Astrocyte (in vitro differentiated cells and primary cell): ENCODE data around the gene NOL4L. TPM values are rescaled to one million over a fixed set of nuclear protein-coding genes. Genes with fewer than 3 reads are reported as not detected.

ENCODE experiments used
- DNase-seq: peaks from one replicate; pipeline ENCODE4 v3.0.0-alpha.2; 2010; ENCODE audit warnings: low read depth
- FAIRE-seq: peaks from 2 replicates; lab custom pipeline; 2011; peaks lifted over from hg19 to GRCh38; lab: Jason Lieb, UNC
- H2AFZ ChIP-seq: 2 replicates; pipeline ENCODE4 v1.6.0; 2012; ENCODE audit warnings: low read depth, low read length, inconsistent platforms
- H3K27ac ChIP-seq: 2 replicates; pipeline ENCODE4 v1.5.1; 2011; ENCODE audit warnings: low read depth, low read length, inconsistent platforms
- H3K27me3 ChIP-seq: 2 replicates; pipeline ENCODE4 v1.6.0; 2011; ENCODE audit warnings: low read length, inconsistent platforms; ENCODE audit not compliant: insufficient read depth
- H3K36me3 ChIP-seq: 2 replicates; pipeline ENCODE4 v1.5.1; 2011; ENCODE audit warnings: low read length, inconsistent platforms; ENCODE audit not compliant: insufficient read depth
- H3K4me1 ChIP-seq: 2 replicates; pipeline ENCODE4 v1.5.1; 2011; ENCODE audit warnings: low read length, inconsistent platforms; ENCODE audit not compliant: insufficient read depth
- H3K4me2 ChIP-seq: 2 replicates; pipeline ENCODE4 v1.6.0; 2012; ENCODE audit warnings: low read length, inconsistent platforms
- H3K4me3 ChIP-seq: 2 replicates; pipeline ENCODE4 v1.5.1; 2011; ENCODE audit warnings: low read depth, mild to moderate bottlenecking, low read length, inconsistent platforms; ENCODE audit not compliant: insufficient read depth
- H3K79me2 ChIP-seq: 2 replicates; pipeline ENCODE4 v1.6.0; 2012; ENCODE audit warnings: mild to moderate bottlenecking, low read length, inconsistent platforms; ENCODE audit not compliant: insufficient read depth
- H3K9ac ChIP-seq: 2 replicates; pipeline ENCODE4 v1.6.0; 2012; ENCODE audit warnings: mild to moderate bottlenecking, low read length, inconsistent platforms
- H3K9me3 ChIP-seq: 2 replicates; pipeline ENCODE4 v1.5.1; 2012; ENCODE audit warnings: low read depth, mild to moderate bottlenecking, low read length, inconsistent platforms; ENCODE audit not compliant: insufficient read depth
- H4K20me1 ChIP-seq: 2 replicates; pipeline ENCODE4 v1.6.0; 2012; ENCODE audit warnings: low read length, inconsistent platforms; ENCODE audit not compliant: insufficient read depth
- H3K27ac Mint-ChIP-seq: one replicate; pipeline ENCODE4 v1.8.0; 2021; ENCODE audit warnings: mild to moderate bottlenecking, mixed read lengths; ENCODE audit not compliant: unreplicated experiment
- H3K27me3 Mint-ChIP-seq: one replicate; pipeline ENCODE4 v1.8.0; 2021; ENCODE audit warnings: low read depth, mixed read lengths; ENCODE audit not compliant: unreplicated experiment
- H3K36me3 Mint-ChIP-seq: one replicate; pipeline ENCODE4 v1.8.0; 2021; ENCODE audit warnings: low read depth, mixed read lengths; ENCODE audit not compliant: unreplicated experiment
- H3K4me1 Mint-ChIP-seq: one replicate; pipeline ENCODE4 v1.8.0; 2021; ENCODE audit warnings: low read depth, mixed read lengths; ENCODE audit not compliant: unreplicated experiment
- H3K4me3 Mint-ChIP-seq: one replicate; pipeline ENCODE4 v1.8.0; 2021; ENCODE audit warnings: mild to moderate bottlenecking, moderate library complexity, mixed read lengths; ENCODE audit not compliant: unreplicated experiment
- H3K9me3 Mint-ChIP-seq: one replicate; pipeline ENCODE4 v1.8.0; 2021; ENCODE audit warnings: mild to moderate bottlenecking, mixed read lengths; ENCODE audit not compliant: unreplicated experiment
- CTCF ChIP-seq: IDR thresholded peaks from 2 replicates; pipeline ENCODE4 v1.5.1; 2011; ENCODE audit warnings: low read depth, mild to moderate bottlenecking, inconsistent platforms, low read length, moderate library complexity; ENCODE audit not compliant: insufficient read depth
- EZH2 ChIP-seq: IDR thresholded peaks from 2 replicates; pipeline ENCODE4 v1.6.1; 2012; ENCODE audit warnings: mild to moderate bottlenecking, low read length, inconsistent platforms; ENCODE audit not compliant: insufficient read depth
- total RNA-seq: library from RNA; stranded (reverse); gene quantifications from 2 replicates; pipeline ENCODE4 v1.2.1, GENCODE V29; 2021

NOL4L gene
- total RNA-seq, 1 donor from 2014 or later: 35.5 TPM

GRCh38 chr20:32535316-32535952 is 49.7 kb downstream of the NOL4L start:
- Histone ChIP-seq H3K36me3 (no peaks in the 10 kb centered on the region), H3K4me1 (peaks cover 4% of the 10 kb centered on the region), H3K27ac (no peak overlapping the region), H2AFZ (no peak overlapping the region), H3K79me2 (no peaks in the 10 kb centered on the region), H4K20me1 (peaks cover 6% of the 10 kb centered on the region), H3K4me3 (no peak overlapping the region), H3K4me2 (peak overlapping the region; percentile 84), H3K27me3 (peaks cover 4% of the 10 kb centered on the region), H3K9ac (no peak overlapping the region), H3K9me3 (no peaks in the 10 kb centered on the region)
- Mint-ChIP-seq H3K4me1 (peaks cover 16% of the 10 kb centered on the region), H3K27me3 (peaks cover 9% of the 10 kb centered on the region), H3K36me3 (peaks cover 6% of the 10 kb centered on the region), H3K27ac (peak overlapping the region; percentile 1), H3K9me3 (no peaks in the 10 kb centered on the region), H3K4me3 (peak overlapping the region; percentile 51)
- FAIRE-seq: no peak
- DNase-seq: no peak
- TF ChIP-seq EZH2 (no peak), CTCF (no peak)

- Histone ChIP-seq H3K4me3 (no peak overlapping the region), H2AFZ (no peak overlapping the region), H3K9me3 (no peaks in the 10 kb centered on the region), H3K36me3 (no peaks in the 10 kb centered on the region), H3K9ac (no peak overlapping the region), H3K4me1 (peaks cover 4% of the 10 kb centered on the region), H3K27me3 (peaks cover 4% of the 10 kb centered on the region), H3K4me2 (no peak overlapping the region), H4K20me1 (peaks cover 6% of the 10 kb centered on the region), H3K27ac (no peak overlapping the region), H3K79me2 (no peaks in the 10 kb centered on the region)
- TF ChIP-seq CTCF: no peak
- no peak for TF ChIP-seq EZH2
- FAIRE-seq: no peak
- Mint-ChIP-seq H3K27ac (no peak overlapping the region), H3K4me3 (peak overlapping the region; percentile 56), H3K27me3 (peaks cover 11% of the 10 kb centered on the region), H3K4me1 (peaks cover 15% of the 10 kb centered on the region), H3K9me3 (no peaks in the 10 kb centered on the region), H3K36me3 (peaks cover 7% of the 10 kb centered on the region)
- no peak for DNase-seq
Measured at GRCh38 chr20:32534661-32535240, 50.4 kb downstream of the NOL4L start.

DNA sequence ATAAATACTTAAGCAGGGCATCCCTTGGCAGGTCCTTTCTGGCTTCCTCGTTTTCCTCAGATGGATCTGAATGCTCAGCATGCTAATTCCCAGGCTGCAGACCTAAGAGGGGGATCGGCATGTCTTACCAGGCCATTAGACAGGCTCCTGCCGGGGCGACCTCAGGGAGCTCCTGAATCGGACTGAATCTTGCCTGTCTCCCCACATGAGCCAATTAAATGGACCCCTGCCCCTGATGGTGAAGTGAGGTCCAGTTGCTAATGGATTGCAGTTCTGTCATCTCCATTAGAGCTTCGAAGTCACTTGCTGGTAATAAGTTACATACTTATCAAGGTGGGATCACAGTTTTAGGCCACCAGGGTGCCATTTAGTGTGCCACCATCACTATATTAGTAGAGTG is 51.4 kb downstream of the NOL4L start:
- no peak for DNase-seq
- Histone ChIP-seq H3K9me3 (no peaks in the 10 kb centered on the region), H3K27ac (no peak overlapping the region), H3K36me3 (no peaks in the 10 kb centered on the region), H3K4me3 (no peak overlapping the region), H3K27me3 (peaks cover 4% of the 10 kb centered on the region), H3K9ac (no peak overlapping the region), H4K20me1 (peaks cover 9% of the 10 kb centered on the region), H3K4me2 (no peak overlapping the region), H3K4me1 (peaks cover 4% of the 10 kb centered on the region), H3K79me2 (no peaks in the 10 kb centered on the region), H2AFZ (no peak overlapping the region)
- Mint-ChIP-seq H3K4me3 (no peak overlapping the region), H3K4me1 (peaks cover 10% of the 10 kb centered on the region), H3K36me3 (peaks cover 11% of the 10 kb centered on the region), H3K27ac (no peak overlapping the region), H3K9me3 (no peaks in the 10 kb centered on the region), H3K27me3 (peaks cover 21% of the 10 kb centered on the region)
- TF ChIP-seq CTCF (no peak), EZH2 (no peak)
- no peak for FAIRE-seq
